Body of pancreas (tissue), 4 donors: ENCODE results near the gene ENPP4.

ENCODE experiments used
- POLR2A ChIP-seq, 3 donors: fragments of 450-650 bp; IDR thresholded peaks; one replicate each; pipeline ENCODE4 v1.6.1; 2016; ENCODE audit warnings: antibody characterized with exemption in 3 of 3, mild to moderate bottlenecking in 2 of 3
- TF ChIP-seq, protein P1 (sequence below), 7 experiments: fragments of 450-650 bp in 4 of 7; fragments of 200-600 bp in 3 of 7; sonication (generic) in 3 of 7; IDR thresholded peaks; one replicate each; pipeline ENCODE4 v1.5.1; 2016 to 2019; ENCODE audit warnings: antibody characterized with exemption in 7 of 7

DNA sequence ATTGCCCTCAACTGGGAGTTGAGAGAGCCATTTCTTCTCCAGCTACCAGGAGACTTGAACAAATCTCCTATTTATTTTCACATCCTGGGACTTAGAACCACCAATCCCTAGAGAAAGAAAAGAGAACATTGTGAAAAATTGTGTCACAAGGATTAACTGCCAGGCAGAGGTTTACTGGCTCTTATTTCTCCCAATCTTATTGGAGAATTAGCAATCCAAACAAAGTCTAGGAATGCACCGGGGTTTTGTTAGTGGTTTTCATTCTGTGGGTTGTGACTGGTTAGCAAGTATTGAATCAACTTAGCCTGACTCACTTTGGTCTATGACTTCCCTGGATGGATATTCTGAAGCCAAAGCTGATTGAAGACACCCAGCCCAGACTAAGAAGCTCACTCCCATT, 62.2 kb downstream of the ENPP4 start:
- TF ChIP-seq, protein P1, sequence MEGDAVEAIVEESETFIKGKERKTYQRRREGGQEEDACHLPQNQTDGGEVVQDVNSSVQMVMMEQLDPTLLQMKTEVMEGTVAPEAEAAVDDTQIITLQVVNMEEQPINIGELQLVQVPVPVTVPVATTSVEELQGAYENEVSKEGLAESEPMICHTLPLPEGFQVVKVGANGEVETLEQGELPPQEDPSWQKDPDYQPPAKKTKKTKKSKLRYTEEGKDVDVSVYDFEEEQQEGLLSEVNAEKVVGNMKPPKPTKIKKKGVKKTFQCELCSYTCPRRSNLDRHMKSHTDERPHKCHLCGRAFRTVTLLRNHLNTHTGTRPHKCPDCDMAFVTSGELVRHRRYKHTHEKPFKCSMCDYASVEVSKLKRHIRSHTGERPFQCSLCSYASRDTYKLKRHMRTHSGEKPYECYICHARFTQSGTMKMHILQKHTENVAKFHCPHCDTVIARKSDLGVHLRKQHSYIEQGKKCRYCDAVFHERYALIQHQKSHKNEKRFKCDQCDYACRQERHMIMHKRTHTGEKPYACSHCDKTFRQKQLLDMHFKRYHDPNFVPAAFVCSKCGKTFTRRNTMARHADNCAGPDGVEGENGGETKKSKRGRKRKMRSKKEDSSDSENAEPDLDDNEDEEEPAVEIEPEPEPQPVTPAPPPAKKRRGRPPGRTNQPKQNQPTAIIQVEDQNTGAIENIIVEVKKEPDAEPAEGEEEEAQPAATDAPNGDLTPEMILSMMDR (IDR thresholded peaks at IDR 0.05) = no peak
- TF ChIP-seq POLR2A (IDR thresholded peaks at IDR 0.05) = no peak
